Large intestine (tissue), 3 donors: Measurements from ENCODE around the gene CLEC12A. TPM values are rescaled to one million over a fixed set of nuclear protein-coding genes. Genes with fewer than 3 reads are reported as not detected.

ENCODE experiments used
- DNase-seq, 2 donors: peaks; one replicate each; pipeline versions ENCODE4 v3.0.0 to v3.0.0-alpha.2; 2013
- H3K27ac ChIP-seq: one replicate; pipeline ENCODE4 v1.5.1; 2013; ENCODE audit warnings: low read length
- H3K27me3 ChIP-seq: 2 replicates; pipeline ENCODE4 v1.6.1; 2013; ENCODE audit warnings: low read length; ENCODE audit not compliant: control insufficient read depth, insufficient read depth
- H3K36me3 ChIP-seq: 2 replicates; pipeline ENCODE4 v1.6.1; 2013; ENCODE audit warnings: low read length; ENCODE audit not compliant: control insufficient read depth, insufficient read depth
- H3K4me1 ChIP-seq: one replicate; pipeline ENCODE4 v1.6.1; 2013; ENCODE audit warnings: low read length; ENCODE audit not compliant: control insufficient read depth, insufficient read depth
- H3K4me3 ChIP-seq: one replicate; pipeline ENCODE4 v1.5.1; 2013; ENCODE audit warnings: low read length
- H3K9me3 ChIP-seq: one replicate; pipeline ENCODE4 v1.6.1; 2013; ENCODE audit warnings: mild to moderate bottlenecking, low read depth, low read length, moderate library complexity; ENCODE audit not compliant: control insufficient read depth
- WGBS: methylation state at CpG from one replicate; pipeline ENCODE4 v1.1.5; 2013; ENCODE audit warnings: low lambda C conversion rate; ENCODE audit not compliant: insufficient coverage; 5-methylcytosine and 5-hydroxymethylcytosine counted together
- polyA plus RNA-seq: library from polyadenylated mRNA; unstranded; fragments of 120-200 nt; gene quantifications from one replicate; pipeline ENCODE4 v1.2.1, GENCODE V29; 2013

The CLEC12A gene
- polyA plus RNA-seq, 1 donor, result 1.5 TPM

- WGBS, result 100% methylated on average over 1 of the region's 14 CpGs
- no peak within 1 kb of the TSS for H3K27ac ChIP-seq
Observed at GRCh38 chr12:10030446-10030845, 59.2 kb downstream of the CLEC12A start, which contains the start of gene CLEC9A. TSS of gene CLEC9A (plus strand) at chr12:10030682. CDS start at chr12:10052688, 22,006 bp downstream.

DNA sequence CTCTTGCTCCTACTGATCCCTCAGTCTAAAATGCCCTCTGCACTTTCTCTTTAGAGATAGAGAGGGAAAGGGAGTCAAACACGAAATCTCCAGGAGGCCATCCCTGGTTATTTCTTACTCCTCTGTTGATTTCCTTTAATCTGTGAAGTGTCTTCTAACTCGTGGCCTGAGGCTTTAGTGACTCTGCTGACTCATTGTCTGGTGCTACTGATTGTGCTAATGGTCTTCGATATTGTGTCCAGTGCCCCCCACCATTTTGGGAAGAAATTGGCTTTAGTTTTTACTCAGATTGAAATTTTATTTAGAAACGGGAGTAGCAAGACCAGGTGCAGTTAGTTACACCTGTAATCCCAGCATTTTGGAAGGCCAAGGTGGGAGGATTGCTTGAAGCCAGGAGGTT, 60.1 kb downstream of the CLEC12A start:
- H3K27me3 ChIP-seq, result no peaks in the 10 kb centered on the region
- WGBS, result no CpG with 5 or more reads among the region's 4 CpGs
- no peaks in the 10 kb centered on the region for H3K36me3 ChIP-seq
- H3K27ac ChIP-seq, result no peak overlapping the region
- H3K4me1 ChIP-seq, result no peaks in the 10 kb centered on the region
- peaks cover 2% of the 10 kb centered on the region for H3K9me3 ChIP-seq
- H3K4me3 ChIP-seq, result no peak overlapping the region
- DNase-seq, result no peak

More at GRCh38 chr12:10030446-10030845, 59.2 kb downstream of the CLEC12A start, which contains the start of gene CLEC9A:
- Histone ChIP-seq H3K36me3 (no peaks in the 10 kb centered on the region), H3K4me3 (no peak within 1 kb of the TSS), H3K9me3 (peaks cover 2% of the 10 kb centered on the region), H3K27me3 (no peaks in the 10 kb centered on the region), H3K4me1 (no peaks in the 10 kb centered on the region)
- no peak for DNase-seq

DNA sequence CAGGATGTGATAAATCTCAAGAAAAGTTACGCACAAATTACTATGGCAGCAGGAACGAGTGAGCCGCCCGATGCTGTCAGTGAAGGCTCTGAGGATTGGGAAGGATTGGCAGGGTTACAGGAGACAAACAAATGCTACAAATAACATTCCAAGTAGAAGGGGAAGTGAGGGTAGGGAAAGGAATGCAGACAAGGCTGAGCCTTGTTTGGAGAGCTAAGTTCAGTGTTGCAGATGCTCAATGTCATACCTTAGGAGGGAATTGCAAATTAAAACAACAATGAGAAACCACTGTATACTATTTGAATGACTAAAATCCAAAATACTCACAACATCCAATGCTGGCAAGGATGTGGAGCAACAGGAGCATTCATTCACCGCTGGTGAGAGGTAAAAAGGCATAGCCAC, 60.6 kb downstream of the CLEC12A start:
- DNase-seq, result no peak
- Histone ChIP-seq H3K9me3 (peaks cover 2% of the 10 kb centered on the region), H3K27ac (no peak overlapping the region), H3K4me3 (no peak overlapping the region), H3K4me1 (no peaks in the 10 kb centered on the region), H3K27me3 (no peaks in the 10 kb centered on the region), H3K36me3 (no peaks in the 10 kb centered on the region)
- 80% methylated on average over 1 of the region's 5 CpGs for WGBS

DNA sequence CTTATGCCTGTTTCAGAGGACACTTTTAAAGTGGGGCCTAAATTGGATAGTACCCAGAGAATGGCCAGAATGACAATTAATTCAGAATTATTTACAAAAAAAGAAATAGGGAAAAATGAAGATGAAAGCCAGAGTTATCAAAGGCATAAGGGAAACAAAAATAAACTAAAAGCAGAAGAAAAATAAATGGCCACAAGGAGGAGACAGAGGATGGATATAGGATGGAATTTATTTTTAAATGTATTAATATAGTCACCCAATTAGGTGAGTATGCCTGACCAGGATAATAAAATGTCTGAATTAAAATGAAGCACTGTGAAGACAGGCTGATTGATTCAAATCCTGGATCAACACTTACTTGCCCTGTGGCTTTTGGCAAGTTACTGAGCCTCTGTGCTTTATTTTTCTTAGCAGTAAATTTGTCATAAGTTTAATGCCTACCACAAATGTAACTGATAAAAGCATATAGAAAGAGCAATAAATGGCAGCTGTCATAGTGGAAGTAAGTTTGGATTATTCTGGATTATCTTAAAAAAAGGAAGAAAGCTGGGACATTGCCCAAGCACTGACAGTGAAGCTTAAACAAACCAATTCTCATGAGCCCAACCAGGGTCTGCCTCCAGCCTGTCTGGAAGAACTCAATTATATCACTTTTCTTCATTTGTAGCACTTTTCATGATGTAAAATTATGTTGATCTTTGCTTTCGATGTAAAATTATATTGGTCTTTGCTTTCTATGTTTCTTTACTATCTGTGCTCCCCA, 62.8 kb downstream of the CLEC12A start:
- no peaks in the 10 kb centered on the region for H3K36me3 ChIP-seq
- H3K27me3 ChIP-seq, result no peaks in the 10 kb centered on the region
- DNase-seq, result no peak
- no peak overlapping the region for H3K27ac ChIP-seq
- no peaks in the 10 kb centered on the region for H3K4me1 ChIP-seq
- WGBS, result 100% methylated on average over 1 of the region's 1 CpG
- H3K4me3 ChIP-seq, result no peak overlapping the region
- peaks cover 2% of the 10 kb centered on the region for H3K9me3 ChIP-seq

Other genes with a start within 250 kb of the CLEC12A start
- gene CLECL1, start 238.3 kb upstream of the CLEC12A start, polyA plus RNA-seq, result 0.31 TPM
- 12.3 TPM for gene CD69, start 210.5 kb upstream of the CLEC12A start, polyA plus RNA-seq
- gene KLRF1, start 143.9 kb upstream of the CLEC12A start, polyA plus RNA-seq, result 1.5 TPM
- 5.2 TPM for gene CLEC2B, start 102.1 kb upstream of the CLEC12A start, polyA plus RNA-seq
- gene KLRF2, start 89.9 kb upstream of the CLEC12A start, polyA plus RNA-seq, result 1.2 TPM
- gene CLEC2A, start 39.0 kb upstream of the CLEC12A start, polyA plus RNA-seq, result not detected
- 0.19 TPM for gene CLEC1B, start 27.7 kb downstream of the CLEC12A start, polyA plus RNA-seq
- 0.25 TPM for gene CLEC12B, start 39.2 kb downstream of the CLEC12A start, polyA plus RNA-seq
- gene CLEC9A, start 59.3 kb downstream of the CLEC12A start, polyA plus RNA-seq, result 2.5 TPM
- 2.5 TPM for gene CLEC1A, start 127.6 kb downstream of the CLEC12A start, polyA plus RNA-seq
- gene CLEC7A, start 158.8 kb downstream of the CLEC12A start, polyA plus RNA-seq, result 8.3 TPM
- 2.6 TPM for gene OLR1, start 200.7 kb downstream of the CLEC12A start, polyA plus RNA-seq
- gene TMEM52B, start 207.6 kb downstream of the CLEC12A start, polyA plus RNA-seq, result 1.3 TPM
- 55.0 TPM for gene GABARAPL1, start 241.5 kb downstream of the CLEC12A start, polyA plus RNA-seq